M059J (cell line): ENCODE measurements around the gene SND1. TPM values are rescaled to one million over a fixed set of nuclear protein-coding genes. Genes with fewer than 3 reads are reported as not detected.

Source experiments
- DNase-seq: peaks from one replicate; pipeline ENCODE4 v3.0.0-alpha.2; 2012; ENCODE audit warnings: low read depth
- total RNA-seq: library from RNA; depleted of rRNA; stranded (reverse); fragments of >200 nt; shearing (Covaris generic); gene quantifications from 2 replicates; pipeline ENCODE4 v1.2.3, GENCODE V29; 2014

Gene SND1
- total RNA-seq, 1 experiment from 2014 or later: 171 TPM

GRCh38 chr7:128114806-128115205 lies 462.8 kb downstream of the SND1 start:
- DNase-seq: no peak

GRCh38 chr7:128115336-128115820 lies 463.4 kb downstream of the SND1 start:
- DNase-seq: peak; percentile 86

GRCh38 chr7:128115821-128116723 lies 464.1 kb downstream of the SND1 start:
- DNase-seq: no peak

- no peak for DNase-seq
Observed at GRCh38 chr7:128116740-128117139, 464.7 kb downstream of the SND1 start.

DNA sequence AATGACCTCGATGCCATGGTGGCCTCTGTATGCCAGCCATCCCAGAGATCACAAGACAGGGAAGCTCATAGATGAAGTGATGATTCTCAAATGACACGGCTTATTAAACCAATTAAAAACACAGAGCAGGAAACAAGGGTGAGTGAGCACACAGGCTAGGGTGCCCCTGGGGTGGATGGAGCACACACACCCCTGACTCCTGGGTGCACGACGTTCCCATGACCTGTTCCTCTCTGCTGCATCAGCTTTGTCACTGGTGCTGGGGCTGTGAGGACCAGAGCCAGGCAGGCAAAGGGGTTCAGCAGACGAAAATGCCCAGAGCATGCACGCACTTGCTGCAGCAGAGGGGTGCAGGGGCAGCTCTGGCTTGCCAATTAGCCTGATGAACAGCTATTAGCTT lies 465.7 kb downstream of the SND1 start:
- DNase-seq: no peak

- no peak for DNase-seq
Observed at GRCh38 chr7:128119036-128119435, 467.0 kb downstream of the SND1 start.

- DNase-seq: no peak
Observed at GRCh38 chr7:128120116-128120515, 468.1 kb downstream of the SND1 start.

DNA sequence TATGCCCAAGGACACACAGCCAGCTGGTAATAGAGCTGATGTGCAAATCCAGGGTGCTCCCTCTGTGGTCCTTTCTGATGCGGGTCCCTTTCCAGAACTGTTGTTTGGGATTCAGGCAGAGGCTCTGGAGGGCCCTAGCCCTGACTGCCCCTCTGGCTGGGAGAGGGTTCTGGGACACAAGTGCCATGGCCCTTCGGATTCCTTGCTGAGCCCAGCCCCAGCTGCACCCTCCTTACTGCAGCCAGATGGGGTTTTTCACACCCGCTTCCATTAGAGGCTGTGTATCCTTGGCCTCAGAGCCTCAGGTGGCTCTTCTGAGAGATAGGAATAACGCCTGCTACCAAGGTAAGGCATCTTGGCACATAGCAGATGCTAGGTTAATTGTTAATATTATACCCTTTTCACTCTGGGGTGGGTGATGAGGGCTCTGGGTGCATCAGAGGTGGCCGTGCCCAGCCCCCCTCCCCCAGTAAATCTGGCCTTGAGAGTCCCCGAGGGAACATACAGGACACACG lies 469.0 kb downstream of the SND1 start:
- DNase-seq: no peak

DNA sequence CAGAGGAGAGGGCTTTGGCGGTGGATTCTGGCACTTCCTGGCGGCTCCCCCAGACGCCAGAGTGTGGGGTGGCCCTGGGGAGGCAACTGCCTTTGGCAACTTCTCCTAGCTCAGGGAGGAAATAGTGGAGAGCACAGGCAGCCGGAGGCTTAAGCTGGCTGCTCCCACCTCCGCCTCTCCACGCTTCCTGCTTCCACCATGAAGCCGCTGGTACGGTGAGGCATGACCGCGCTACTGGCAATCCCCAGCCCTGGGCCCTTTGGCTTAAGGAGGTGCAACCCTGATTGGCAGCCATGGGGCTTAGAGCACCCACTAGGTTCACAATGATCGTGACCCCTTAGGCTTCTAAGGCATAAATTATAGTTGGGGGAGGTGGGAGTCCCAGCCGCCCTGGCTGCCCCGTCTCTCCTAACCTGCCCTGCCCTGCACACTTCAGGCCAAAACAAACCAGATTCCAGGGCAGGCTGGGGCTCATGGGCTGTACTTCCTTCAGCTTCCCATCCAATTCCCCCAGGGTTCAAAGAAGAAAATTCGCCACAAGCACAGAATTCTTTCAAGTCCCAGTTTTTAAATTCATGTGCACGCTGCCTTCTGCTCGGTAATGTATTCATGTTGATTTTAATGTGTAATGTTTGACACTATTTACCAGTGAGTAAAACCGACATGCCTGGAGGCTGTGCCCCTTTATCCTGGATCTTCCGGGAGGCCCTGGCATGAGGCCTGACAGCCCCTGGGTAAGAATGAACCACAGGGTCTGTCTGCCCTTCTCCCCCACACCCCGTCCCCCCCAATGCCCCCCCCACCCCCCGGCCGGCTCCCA lies 469.9 kb downstream of the SND1 start:
- DNase-seq: peak; percentile 63

GRCh38 chr7:128122576-128123290 lies 470.7 kb downstream of the SND1 start:
- no peak for DNase-seq

DNA sequence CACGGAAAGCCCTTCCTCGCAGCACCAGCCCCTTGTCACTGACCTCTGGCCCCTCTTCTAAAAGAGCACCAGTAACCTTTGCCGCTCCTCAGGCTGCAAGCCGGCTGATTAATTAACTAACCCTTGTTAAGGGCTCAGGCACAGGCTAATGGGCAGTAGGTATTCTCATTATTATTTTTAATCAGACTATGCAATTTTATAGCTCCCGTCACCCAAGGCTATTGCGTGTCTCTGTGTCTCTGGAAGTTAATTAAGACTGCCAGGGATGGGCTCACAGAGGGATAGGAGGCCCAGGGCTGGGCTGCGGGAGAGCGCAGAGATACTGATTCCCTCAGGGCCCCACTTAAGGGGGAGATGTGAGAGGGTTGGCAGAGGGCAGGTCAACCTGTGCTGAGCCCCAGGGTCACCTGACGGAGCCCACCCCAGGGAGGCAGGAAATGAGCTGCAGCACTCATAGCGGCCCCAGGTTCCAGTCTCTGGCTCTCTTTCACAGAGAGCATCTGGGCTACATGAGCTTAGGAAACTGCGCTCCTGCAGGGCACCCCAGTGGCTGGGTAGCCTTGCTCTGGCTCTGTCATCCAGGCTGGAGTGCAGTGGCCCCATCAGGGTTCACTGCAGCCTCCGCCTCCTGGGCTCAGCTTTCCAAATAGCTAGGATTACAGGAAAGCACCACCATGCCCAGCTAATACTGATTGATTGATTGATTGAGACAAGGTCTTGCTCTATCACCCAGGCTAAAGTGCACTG lies 471.5 kb downstream of the SND1 start:
- DNase-seq: no peak

DNA sequence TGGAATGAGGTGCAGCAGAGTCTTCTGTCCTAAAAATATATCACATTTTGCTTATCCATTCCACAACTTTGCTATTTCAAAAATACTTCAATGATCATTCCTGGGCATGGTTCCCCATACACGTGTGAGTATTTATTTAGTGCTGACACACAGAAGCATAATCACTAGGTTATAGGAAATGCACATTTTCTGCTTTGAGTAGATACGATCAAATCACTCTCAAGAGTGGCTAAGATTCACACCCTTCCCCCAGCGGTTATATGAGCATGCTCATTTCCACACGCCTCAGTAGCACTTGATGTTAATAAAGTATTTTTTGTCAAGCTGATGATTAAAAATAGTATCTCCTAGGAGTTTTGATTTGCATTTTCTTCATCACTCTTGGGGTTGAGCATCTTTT lies 472.8 kb downstream of the SND1 start:
- DNase-seq: no peak

GRCh38 chr7:128125816-128126215 lies 473.8 kb downstream of the SND1 start:
- no peak for DNase-seq

- DNase-seq: no peak
Observed at GRCh38 chr7:128128401-128128800, 476.4 kb downstream of the SND1 start.

DNA sequence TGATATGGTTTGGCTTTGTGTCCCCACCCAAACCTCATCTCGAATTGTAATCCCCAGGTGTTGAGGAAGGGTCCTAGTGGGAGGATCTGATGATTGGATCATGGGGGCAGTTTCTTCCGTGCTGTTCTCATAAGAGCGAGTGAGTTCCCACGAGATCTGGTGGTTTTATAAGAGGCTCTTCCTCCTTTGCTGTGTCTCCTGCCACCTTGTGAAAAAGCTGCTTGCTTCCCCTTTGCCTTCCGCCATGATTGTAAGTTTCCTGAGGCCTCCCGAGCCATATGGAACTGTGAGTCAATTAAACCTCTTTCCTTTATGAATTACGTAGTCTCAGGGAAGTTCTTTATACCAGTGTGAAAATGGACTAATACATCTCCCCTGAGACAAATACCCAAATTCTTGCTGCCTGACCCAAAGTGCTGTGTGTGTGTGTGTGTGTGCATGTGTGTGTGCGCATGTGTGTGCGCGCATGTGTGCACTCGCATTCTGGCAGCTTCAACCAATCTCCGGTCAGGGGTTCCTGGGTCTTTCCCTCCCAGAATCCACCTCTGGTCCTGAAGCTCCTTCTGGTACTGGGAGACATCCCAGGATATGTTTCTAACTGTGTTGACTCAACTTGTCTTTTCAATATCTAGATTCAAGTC lies 477.4 kb downstream of the SND1 start:
- DNase-seq: no peak

GRCh38 chr7:128131115-128131514 lies 479.1 kb downstream of the SND1 start:
- DNase-seq: no peak

DNA sequence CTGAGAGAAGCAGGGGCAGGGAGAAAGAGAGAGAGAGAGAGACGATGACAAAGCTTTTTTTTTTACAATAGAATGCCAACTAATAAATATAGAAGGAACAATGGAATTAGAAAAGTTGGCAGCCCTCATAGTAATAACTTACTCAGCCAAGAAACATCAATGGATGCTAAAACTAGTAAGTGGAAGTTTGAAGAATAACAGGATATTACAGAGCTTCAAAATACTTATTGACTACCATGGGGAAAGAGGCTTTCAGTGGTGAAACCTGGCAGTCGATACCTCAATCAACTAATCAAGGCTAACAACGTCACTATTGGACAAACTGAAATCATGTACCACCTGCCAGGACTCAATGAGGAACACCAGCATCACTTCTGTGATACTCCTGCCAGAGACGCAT lies 479.7 kb downstream of the SND1 start:
- DNase-seq: no peak

DNA sequence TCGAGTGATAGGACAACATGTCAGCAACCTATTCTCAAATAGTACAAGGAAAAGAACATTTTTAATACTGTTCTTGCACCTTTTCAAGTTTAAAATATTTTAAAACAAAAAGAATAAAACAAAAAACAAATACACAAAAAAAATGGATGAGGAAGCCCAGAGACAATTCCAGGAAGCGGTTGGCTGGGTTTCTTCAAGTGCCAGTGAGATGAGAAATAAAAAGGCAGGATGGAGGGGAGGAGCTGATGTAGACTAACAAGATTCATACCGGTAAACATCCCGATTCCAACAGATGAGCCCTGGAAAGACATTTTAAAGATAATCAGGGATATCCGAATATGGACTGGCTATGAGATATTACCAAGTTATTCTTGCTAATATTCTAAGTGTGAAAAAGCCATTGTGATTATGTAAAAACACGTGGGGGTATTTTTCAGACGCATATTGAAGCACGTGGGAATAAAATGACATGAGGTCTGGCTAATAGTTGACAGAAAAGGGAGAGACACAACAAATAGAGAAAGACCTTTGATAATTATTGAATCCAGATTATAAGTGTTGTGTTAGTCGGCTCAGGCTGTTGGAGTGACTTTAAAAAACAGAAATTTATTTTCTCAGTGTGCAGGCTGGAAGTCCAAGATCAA lies 480.6 kb downstream of the SND1 start:
- DNase-seq: no peak

DNA sequence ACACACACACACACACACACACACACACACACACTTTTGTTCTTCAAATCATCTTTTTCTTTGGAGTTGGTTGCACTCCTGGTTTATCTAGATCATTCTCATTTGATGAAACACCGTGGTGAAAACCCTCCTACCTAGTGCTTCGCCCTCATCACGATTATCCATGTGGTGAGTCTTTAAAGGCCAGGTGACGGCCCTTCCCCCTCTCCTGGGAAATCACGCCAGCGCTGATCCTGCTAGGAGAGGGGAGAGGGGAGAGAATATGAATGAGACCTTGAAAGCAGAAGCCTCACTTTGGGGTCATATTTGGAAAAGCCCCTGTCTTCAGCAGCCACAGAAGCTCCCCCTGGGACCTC lies 483.1 kb downstream of the SND1 start:
- DNase-seq: no peak
